Mucosa of rectum (tissue), 2 donors: ENCODE data around the gene KRT13.

Experiments
- H3K27ac ChIP-seq, 2 donors: one replicate each; pipeline ENCODE4 v1.7.0; 2013; ENCODE audit warnings: inconsistent platforms in 2 of 2, low read depth in 2 of 2, low read length in 2 of 2
- H3K27me3 ChIP-seq, 2 donors: one replicate each; pipeline ENCODE4 v1.7.0; 2013; ENCODE audit warnings: low read length in 2 of 2; ENCODE audit not compliant: control insufficient read depth in 2 of 2, insufficient read depth in 2 of 2
- H3K36me3 ChIP-seq, 2 donors: one replicate each; pipeline ENCODE4 v1.7.0; 2013; ENCODE audit warnings: low read length in 2 of 2; ENCODE audit not compliant: control insufficient read depth in 2 of 2, insufficient read depth in 2 of 2
- H3K4me1 ChIP-seq, 2 donors: one replicate each; pipeline ENCODE4 v1.7.0; 2013; ENCODE audit warnings: low read length in 2 of 2, mild to moderate bottlenecking in 1 of 2; ENCODE audit not compliant: control insufficient read depth in 2 of 2, insufficient read depth in 2 of 2
- H3K4me3 ChIP-seq, 2 donors: one replicate each; pipeline ENCODE4 v1.7.0; 2013; ENCODE audit warnings: low read length in 2 of 2
- H3K9ac ChIP-seq, 2 donors: one replicate each; pipeline ENCODE4 v1.7.0; 2013; ENCODE audit warnings: low read length in 2 of 2, low read depth in 1 of 2, mild to moderate bottlenecking in 1 of 2
- H3K9me3 ChIP-seq, 2 donors: one replicate each; pipeline ENCODE4 v1.7.0; 2013; ENCODE audit warnings: low read length in 2 of 2; ENCODE audit not compliant: control insufficient read depth in 2 of 2
- donor health status: healthy.
- donor health status: Normal muscosa, but diverticular disease.

The KRT13 gene

GRCh38 chr17:41537990-41538389 is 32.6 kb upstream of the KRT13 start:
- no peaks in the 10 kb centered on the region for H3K27me3 ChIP-seq
- H3K27ac ChIP-seq, result no peak overlapping the region
- no peak overlapping the region for H3K4me3 ChIP-seq
- no peak overlapping the region for H3K9ac ChIP-seq
- H3K4me1 ChIP-seq, result peaks cover 7 to 10% of the 10 kb centered on the region in 2 donors
- no peaks in the 10 kb centered on the region for H3K36me3 ChIP-seq
- no peaks in the 10 kb centered on the region for H3K9me3 ChIP-seq

- Histone ChIP-seq H3K9ac (no peak overlapping the region), H3K4me3 (no peak overlapping the region)
These were observed 32.2 kb upstream of the KRT13 start for GRCh38 chr17:41537614-41537954.

GRCh38 chr17:41536741-41537613 is 31.6 kb upstream of the KRT13 start:
- H3K4me1 ChIP-seq, result peaks cover 6 to 7% of the 10 kb centered on the region in 2 donors
- no peaks in the 10 kb centered on the region for H3K36me3 ChIP-seq
- no peak overlapping the region for H3K27ac ChIP-seq
- no peaks in the 10 kb centered on the region for H3K27me3 ChIP-seq
- H3K9ac ChIP-seq, result no peak overlapping the region
- no peaks in the 10 kb centered on the region for H3K9me3 ChIP-seq
- H3K4me3 ChIP-seq, result no peak overlapping the region

More at GRCh38 chr17:41537614-41537954, 32.2 kb upstream of the KRT13 start:
- Histone ChIP-seq H3K27ac (no peak overlapping the region), H3K4me1 (peaks cover 6 to 7% of the 10 kb centered on the region in 2 donors), H3K9me3 (no peaks in the 10 kb centered on the region), H3K36me3 (no peaks in the 10 kb centered on the region), H3K27me3 (no peaks in the 10 kb centered on the region)

- no peak overlapping the region for H3K4me3 ChIP-seq
- no peak overlapping the region for H3K9ac ChIP-seq
- no peak overlapping the region for H3K27ac ChIP-seq
- no peaks in the 10 kb centered on the region for H3K36me3 ChIP-seq
- H3K27me3 ChIP-seq, result no peaks in the 10 kb centered on the region
- H3K4me1 ChIP-seq, result peaks cover 7 to 9% of the 10 kb centered on the region in 2 donors
- H3K9me3 ChIP-seq, result no peaks in the 10 kb centered on the region
These were observed 30.5 kb upstream of the KRT13 start for GRCh38 chr17:41535764-41536481.

- peaks cover 0 to 1% of the 10 kb centered on the region in 2 donors for H3K27me3 ChIP-seq
- H3K36me3 ChIP-seq, result no peaks in the 10 kb centered on the region
- H3K27ac ChIP-seq, result no peak overlapping the region
- H3K4me3 ChIP-seq, result no peak overlapping the region
- no peak overlapping the region for H3K9ac ChIP-seq
- peaks cover 7 to 18% of the 10 kb centered on the region in 2 donors for H3K4me1 ChIP-seq
- no peaks in the 10 kb centered on the region for H3K9me3 ChIP-seq
These were observed 29.6 kb upstream of the KRT13 start for GRCh38 chr17:41534899-41535546.

- peaks cover 0 to 7% of the 10 kb centered on the region in 2 donors for H3K27me3 ChIP-seq
- no peak overlapping the region for H3K4me3 ChIP-seq
- no peaks in the 10 kb centered on the region for H3K9me3 ChIP-seq
- H3K4me1 ChIP-seq, result peaks cover 16 to 30% of the 10 kb centered on the region in 2 donors
- H3K9ac ChIP-seq, result no peak overlapping the region
- H3K27ac ChIP-seq, result no peak overlapping the region
- H3K36me3 ChIP-seq, result no peaks in the 10 kb centered on the region
These were observed 28.2 kb upstream of the KRT13 start for GRCh38 chr17:41533613-41534012.

- Histone ChIP-seq H3K36me3 (no peaks in the 10 kb centered on the region), H3K9me3 (no peaks in the 10 kb centered on the region), H3K4me1 (peaks cover 16 to 30% of the 10 kb centered on the region in 2 donors), H3K27me3 (peaks cover 2 to 7% of the 10 kb centered on the region in 2 donors), H3K4me3 (no peak overlapping the region), H3K9ac (no peak overlapping the region), H3K27ac (no peak overlapping the region)
These were observed 27.6 kb upstream of the KRT13 start for GRCh38 chr17:41532947-41533570.

- Histone ChIP-seq H3K9ac (no peak overlapping the region), H3K27ac (no peak overlapping the region), H3K4me3 (no peak overlapping the region), H3K4me1 (peaks cover 16 to 30% of the 10 kb centered on the region in 2 donors), H3K36me3 (no peaks in the 10 kb centered on the region), H3K9me3 (no peaks in the 10 kb centered on the region), H3K27me3 (peaks cover 7 to 11% of the 10 kb centered on the region in 2 donors)
These were observed 26.6 kb upstream of the KRT13 start for GRCh38 chr17:41531993-41532392.

- H3K4me1 ChIP-seq, result peaks cover 13 to 27% of the 10 kb centered on the region in 2 donors
- peaks cover 7 to 11% of the 10 kb centered on the region in 2 donors for H3K27me3 ChIP-seq
- peaks cover 0 to under 1% of the 10 kb centered on the region in 2 donors for H3K36me3 ChIP-seq
- H3K4me3 ChIP-seq, result peak overlapping the region in 1 of 2 donors; percentile 6
- peak overlapping the region in 1 of 2 donors; percentile 99 for H3K9ac ChIP-seq
- no peaks in the 10 kb centered on the region for H3K9me3 ChIP-seq
- H3K27ac ChIP-seq, result peak overlapping the region; percentile 92 to 97
These were observed 24.9 kb upstream of the KRT13 start for GRCh38 chr17:41530062-41531048.
